ENCODE results near the gene GALK2. TPM values are rescaled to one million over a fixed set of nuclear protein-coding genes. Genes with fewer than 3 reads are reported as not detected.

GALK2 gene
- total RNA-seq, 1 donor from 2014 or later, result 10.0 TPM

DNA sequence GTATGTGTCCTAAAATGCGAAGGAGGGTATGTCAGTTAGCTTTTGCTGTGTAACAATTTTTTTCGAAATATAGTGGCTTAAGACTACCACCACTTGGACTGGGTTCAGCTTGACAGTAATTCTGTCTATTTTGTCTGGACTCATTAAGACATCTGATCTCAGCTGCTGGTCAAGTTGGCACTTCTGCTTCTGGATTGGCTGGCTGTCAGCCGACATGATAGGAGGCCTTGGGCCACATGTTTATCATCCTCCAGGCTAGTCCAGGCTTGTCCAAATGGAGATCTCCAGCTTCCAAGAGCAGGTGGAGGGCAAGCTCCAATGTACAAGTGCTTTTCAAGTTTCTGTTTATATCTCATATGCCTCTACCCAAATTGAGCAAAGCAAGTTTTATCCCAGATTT lies 95.9 kb downstream of the GALK2 start:
- intact Hi-C loops (cut with DNase I), result no loop called here
- Histone ChIP-seq H3K9me3 (peaks cover 0 to 3% of the 10 kb centered on the region in 2 donors), H3K27ac (no peak overlapping the region), H3K27me3 (no peaks in the 10 kb centered on the region), H3K4me3 (no peak overlapping the region), H3K36me3 (no peaks in the 10 kb centered on the region), H3K4me1 (peaks cover 0 to 2% of the 10 kb centered on the region in 2 donors)
- TF ChIP-seq, protein P1, sequence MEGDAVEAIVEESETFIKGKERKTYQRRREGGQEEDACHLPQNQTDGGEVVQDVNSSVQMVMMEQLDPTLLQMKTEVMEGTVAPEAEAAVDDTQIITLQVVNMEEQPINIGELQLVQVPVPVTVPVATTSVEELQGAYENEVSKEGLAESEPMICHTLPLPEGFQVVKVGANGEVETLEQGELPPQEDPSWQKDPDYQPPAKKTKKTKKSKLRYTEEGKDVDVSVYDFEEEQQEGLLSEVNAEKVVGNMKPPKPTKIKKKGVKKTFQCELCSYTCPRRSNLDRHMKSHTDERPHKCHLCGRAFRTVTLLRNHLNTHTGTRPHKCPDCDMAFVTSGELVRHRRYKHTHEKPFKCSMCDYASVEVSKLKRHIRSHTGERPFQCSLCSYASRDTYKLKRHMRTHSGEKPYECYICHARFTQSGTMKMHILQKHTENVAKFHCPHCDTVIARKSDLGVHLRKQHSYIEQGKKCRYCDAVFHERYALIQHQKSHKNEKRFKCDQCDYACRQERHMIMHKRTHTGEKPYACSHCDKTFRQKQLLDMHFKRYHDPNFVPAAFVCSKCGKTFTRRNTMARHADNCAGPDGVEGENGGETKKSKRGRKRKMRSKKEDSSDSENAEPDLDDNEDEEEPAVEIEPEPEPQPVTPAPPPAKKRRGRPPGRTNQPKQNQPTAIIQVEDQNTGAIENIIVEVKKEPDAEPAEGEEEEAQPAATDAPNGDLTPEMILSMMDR (IDR thresholded peaks at IDR 0.05), result no peak
- no peak for DNase-seq (ENCODE audit: low spot score in 2 of 2)

DNA sequence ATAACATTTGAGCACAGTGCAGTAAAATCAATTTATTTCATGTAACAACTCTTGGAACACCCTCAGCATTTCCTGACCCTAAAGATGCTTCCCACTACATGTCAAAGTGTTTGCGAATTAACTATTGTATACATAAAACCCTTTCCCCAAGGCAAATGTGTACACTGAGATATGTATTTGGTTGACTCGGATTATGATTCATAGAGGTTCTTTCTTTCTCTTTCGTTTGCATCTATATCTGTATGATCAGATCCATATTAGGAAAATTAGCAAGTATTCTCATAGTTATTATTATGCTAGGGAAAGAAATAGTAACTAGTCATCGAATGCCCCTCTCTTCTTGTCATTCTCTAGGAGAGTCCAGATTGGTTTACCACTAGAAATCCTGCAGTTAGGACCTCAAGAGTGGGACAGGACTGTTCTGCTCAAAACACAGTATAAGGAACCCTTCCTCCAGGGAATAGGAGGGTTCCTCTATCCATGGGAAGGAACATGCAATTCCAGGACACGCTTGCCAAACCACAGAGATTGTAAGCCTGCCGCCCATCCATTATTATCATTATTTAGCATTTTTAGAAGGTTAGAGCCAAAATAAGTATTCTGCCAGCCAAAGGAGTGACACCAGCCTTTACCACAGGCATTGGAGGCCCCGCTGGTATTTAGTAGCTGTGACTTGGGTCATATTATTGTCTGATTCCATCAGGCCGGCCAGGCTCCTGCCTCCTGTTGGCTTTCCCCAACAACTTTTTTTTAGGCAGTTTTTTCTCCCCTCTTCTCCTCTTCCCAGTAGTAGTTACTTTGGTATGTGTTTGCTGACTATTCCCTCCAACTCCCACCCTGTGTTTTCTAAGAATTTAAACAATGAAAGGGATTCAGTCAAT lies 100.7 kb downstream of the GALK2 start:
- Histone ChIP-seq H3K4me3 (no peak overlapping the region), H3K27me3 (no peaks in the 10 kb centered on the region), H3K4me1 (peaks cover 0 to 11% of the 10 kb centered on the region in 2 donors), H3K27ac (peak overlapping the region; percentile 31 to 37), H3K9me3 (no peaks in the 10 kb centered on the region), H3K36me3 (no peaks in the 10 kb centered on the region)
- peak in 1 of 2 donors; percentile 62 for DNase-seq (ENCODE audit: low spot score in 2 of 2)
- TF ChIP-seq, protein P1 (IDR thresholded peaks at IDR 0.05), result no peak
- intact Hi-C loops (cut with DNase I), result no loop called here

DNA sequence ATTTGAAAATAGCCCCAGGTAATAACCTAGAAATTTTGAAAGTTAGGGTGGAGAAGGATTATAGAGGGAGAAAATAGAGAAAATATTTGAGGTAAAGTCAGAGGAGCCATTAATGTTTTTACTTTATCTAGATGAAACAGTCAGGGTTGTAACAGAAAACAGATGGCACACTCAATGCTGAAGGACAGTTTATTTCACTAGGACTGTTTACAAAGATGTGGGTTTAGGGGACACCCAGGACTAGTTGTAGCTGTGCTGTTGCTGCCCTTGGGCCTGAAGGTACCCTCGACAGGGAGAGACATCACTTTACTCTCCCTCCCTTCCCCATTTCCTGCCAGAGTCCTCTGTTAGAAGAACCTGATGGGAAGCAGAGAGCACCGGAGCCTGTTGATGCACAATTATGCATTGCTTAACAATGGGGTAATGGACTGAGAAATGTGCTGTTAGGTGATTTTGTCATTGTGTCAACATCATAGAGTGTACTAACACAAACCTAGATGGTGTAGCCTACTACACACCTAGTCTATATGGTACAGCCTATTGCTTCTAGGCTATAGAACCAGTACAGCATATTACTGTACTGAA lies 103.8 kb downstream of the GALK2 start:
- Histone ChIP-seq H3K27me3 (no peaks in the 10 kb centered on the region), H3K36me3 (no peaks in the 10 kb centered on the region), H3K27ac (no peak overlapping the region), H3K9me3 (no peaks in the 10 kb centered on the region), H3K4me1 (peaks cover 0 to 11% of the 10 kb centered on the region in 2 donors), H3K4me3 (no peak overlapping the region)
- intact Hi-C loops (cut with DNase I), result no loop called here
- DNase-seq (ENCODE audit: low spot score in 2 of 2), result no peak
- TF ChIP-seq, protein P1 (IDR thresholded peaks at IDR 0.05), result no peak

DNA sequence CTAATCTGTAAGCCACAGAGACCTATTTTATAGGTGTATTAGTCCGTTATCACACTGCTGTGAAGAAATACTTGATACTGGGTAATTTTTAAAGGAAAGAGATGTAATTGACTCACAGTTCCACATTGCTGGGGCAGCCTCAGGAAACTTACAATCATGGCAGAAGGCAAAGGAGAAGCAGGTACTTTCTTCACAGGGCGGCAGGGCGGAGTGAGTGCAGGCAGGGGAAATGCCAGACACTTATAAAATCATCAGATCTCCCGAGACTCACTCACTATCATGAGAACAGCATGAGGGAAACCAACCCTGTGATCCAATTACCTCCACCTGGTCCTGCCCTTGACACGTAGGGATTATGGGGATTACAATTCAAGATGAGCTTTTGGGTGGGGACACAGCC lies 108.7 kb downstream of the GALK2 start:
- TF ChIP-seq, protein P1 (IDR thresholded peaks at IDR 0.05), result no peak
- Histone ChIP-seq H3K36me3 (peaks cover 0 to 4% of the 10 kb centered on the region in 2 donors), H3K9me3 (no peaks in the 10 kb centered on the region), H3K4me1 (no peaks in the 10 kb centered on the region), H3K27me3 (no peaks in the 10 kb centered on the region), H3K4me3 (no peak overlapping the region), H3K27ac (no peak overlapping the region)
- intact Hi-C loops (cut with DNase I), result no loop called here
- DNase-seq (ENCODE audit: low spot score in 2 of 2), result no peak

DNA sequence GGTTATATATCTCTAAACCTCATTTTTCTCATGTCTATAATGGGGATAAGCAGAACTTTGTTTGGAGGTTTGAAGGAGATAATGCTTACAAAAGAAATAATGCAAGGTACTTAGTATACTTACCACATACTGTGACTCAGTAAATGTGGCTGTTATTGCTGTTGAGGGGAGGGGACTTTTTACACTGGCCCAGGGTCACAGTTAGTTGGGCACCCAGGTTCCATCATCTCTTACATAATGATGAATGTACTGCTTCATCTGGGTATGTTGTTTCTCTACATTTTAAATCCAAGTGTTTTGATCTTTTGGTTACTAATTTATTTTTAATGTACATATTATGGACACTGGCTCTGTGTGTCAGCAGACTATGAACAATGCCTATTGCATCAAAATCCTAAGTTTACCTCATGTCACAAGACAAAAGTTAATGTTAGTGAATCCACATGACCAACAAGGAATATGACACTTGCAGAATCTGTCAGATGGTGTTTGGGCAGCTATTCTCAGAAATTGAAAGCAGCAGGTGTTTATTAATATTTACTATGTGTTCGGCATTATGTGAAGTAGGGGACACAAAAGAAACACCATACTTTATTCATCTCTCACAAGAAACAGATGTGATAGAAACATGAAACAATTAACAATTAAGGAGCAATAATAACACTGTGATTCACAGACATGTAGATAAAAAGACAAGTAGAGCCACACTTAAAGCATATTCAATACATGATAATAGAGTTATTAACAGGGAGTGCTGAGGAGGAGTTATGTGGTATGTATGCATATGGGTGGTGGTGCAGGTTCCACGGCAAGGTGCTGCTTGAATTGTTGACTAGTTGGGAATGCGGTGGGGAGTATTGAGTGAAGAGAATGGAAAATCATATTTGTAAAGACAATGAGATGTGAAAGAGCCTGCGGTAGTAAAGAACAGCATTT lies 109.7 kb downstream of the GALK2 start:
- Histone ChIP-seq H3K4me1 (no peaks in the 10 kb centered on the region), H3K27me3 (no peaks in the 10 kb centered on the region), H3K36me3 (peaks cover 0 to 11% of the 10 kb centered on the region in 2 donors), H3K27ac (no peak overlapping the region), H3K9me3 (no peaks in the 10 kb centered on the region), H3K4me3 (no peak overlapping the region)
- intact Hi-C loops (cut with DNase I), result no loop called here
- TF ChIP-seq, protein P1 (IDR thresholded peaks at IDR 0.05), result no peak
- DNase-seq (ENCODE audit: low spot score in 2 of 2), result no peak
